Eye (tissue), 1 donor: ENCODE results near the gene GSTA2.
"Not testable (repeated sequence)": the region's sequence is repeated elsewhere in the genome, so short reads cannot be mapped to it uniquely, and the experiment has no call there.

Experiments
- DNase-seq: peaks from one replicate; pipeline ENCODE4 v3.0.0-alpha.2; 2015

The GSTA2 gene

DNA sequence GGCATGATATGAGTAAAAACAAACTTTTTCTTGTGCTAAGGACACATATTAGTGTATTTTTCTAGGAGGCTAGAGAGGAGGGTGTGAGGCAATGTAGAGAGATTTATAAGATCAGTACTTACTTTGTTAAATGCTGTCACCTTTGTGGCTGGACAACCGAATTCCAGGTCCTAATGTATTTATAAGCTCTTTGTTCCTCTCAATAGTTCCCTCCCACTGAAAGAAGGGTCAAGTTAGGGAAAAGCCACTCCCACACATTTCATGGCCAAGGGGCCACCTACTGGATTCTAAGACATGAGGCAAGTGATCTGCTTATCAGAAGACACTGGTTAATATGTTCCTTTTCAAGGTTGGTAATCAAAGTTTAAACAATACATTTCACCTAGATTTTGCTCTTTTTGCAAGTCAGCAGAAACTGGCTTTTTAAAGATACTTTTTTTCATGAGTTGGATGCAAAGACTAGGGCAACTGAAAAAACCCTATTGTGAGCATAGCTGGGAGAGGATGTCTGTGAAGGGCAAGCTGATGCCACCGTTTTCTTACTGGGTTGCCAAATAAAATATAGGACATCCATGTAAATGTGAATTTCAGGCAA lies at the start of gene GSTA2:
TSS of gene GSTA2 (minus strand) at position 154 of the 595 bp plus-strand sequence. CDS start 5,528 bp downstream, outside the sequence.
- not testable (repeated sequence) for DNase-seq

GRCh38 chr6:52809777-52810176 lies 46.5 kb upstream of the GSTA2 start:
- not testable (repeated sequence) for DNase-seq

DNA sequence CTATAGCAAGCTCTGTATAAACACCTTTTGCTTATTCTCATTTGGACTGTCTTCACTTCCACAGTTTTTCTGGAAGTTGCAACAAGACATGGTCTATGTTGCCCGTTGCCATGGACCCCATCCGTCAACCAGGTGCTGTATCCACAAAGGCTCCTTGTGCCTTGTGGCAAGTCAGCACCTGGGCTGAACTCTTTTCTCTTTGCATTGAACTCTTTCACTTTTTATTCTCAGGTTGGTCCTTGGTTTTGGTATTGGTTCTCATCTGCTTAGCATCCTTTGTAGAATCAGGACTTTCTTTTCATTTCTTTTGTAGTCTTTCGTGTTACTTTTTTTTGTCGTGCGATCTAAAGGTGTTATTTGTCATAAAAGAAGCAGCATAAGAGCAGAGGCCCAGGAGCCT lies 45.4 kb upstream of the GSTA2 start:
- no peak for DNase-seq

DNA sequence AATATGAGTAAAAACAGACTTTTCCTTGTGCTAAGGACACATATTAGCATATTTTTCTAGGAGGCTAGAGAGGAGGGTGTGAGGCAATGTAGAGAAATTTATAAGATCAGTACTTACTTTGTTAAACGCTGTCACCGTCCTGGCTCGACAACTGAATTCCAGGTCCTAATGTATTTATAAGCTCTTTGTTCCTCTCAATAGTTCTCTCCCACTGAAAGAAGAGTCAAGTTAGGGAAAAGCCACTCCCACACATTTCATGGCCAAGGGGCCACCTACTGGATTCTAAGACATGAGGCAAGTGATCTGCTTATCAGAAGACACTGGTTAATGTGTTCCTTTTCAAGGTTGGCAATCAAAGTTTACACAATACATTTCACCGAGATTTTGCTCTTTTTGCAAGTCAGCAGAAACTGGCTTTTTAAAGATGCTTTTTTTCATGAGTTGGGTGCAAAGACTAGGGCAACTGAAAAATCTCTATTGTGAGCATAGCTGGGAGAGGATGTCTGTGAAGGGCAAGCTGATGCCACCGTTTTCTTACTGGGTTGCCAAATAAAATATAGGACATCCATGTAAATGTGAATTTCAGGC lies 40.5 kb upstream of the GSTA2 start, which contains the start of gene GSTA1:
TSS of gene GSTA1 (minus strand) at position 149 of the 588 bp plus-strand sequence. CDS start 4,549 bp downstream, outside the sequence.
- DNase-seq: not testable (repeated sequence)

DNA sequence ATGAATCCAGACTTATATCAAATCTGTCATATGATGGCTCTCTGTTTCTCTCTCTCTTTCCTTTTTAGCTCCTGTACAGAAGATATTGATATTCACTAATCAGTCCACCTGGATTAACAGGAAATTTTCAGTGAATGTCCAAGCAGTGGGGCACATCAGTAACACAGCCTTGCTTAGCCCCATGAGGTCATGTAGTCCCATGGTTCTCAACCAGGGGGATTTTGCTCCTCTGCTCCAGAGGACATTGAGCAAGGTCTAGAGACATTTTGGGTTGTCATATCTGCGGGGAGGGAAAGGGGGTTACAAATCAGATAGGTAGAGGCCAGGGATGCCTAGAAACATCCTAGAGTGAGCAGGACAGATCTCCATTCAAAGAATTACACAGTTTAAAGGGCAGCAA lies 39.5 kb upstream of the GSTA2 start:
- DNase-seq: no peak

- DNase-seq: no peak
Measured at GRCh38 chr6:52801188-52801841, 38.0 kb upstream of the GSTA2 start.

DNA sequence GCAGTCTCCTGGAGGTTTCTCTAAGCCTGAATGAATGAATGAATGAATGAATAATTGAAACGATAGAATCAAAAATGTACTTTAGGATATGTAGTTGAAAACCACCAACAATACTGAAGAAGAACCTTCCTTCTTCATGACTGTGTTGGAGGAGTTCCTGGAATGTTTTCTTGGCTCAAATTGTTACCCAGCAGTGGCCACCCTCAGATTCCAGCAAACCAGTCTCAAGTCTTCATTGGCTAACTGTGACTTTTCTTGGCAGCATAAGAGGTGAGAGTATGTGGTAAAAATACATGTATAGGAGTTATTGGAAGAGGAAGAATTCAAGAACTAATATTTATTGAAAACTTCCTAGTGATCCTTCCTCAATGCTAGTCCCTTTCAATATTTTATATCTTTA lies 36.0 kb upstream of the GSTA2 start:
- DNase-seq: not testable (repeated sequence)

DNA sequence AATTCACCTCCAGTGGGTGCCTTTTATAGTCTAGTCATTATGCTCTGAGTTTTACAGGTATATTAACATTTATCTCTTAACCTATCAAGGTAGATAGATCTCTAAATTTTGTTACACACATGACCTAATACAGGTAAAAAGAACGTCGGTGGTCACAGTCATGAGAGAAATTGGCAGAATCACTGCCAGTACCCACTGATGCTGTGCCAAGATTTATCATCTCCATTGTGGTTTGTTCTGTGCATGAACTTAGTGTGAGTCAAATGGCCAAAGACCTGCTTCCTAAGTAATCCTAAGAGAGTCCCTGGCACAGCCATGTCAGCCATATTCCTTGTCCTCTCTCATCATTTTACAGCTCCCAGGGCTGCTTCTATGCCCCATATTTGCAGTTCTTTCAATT lies 31.1 kb upstream of the GSTA2 start:
- DNase-seq: not testable (repeated sequence)

DNA sequence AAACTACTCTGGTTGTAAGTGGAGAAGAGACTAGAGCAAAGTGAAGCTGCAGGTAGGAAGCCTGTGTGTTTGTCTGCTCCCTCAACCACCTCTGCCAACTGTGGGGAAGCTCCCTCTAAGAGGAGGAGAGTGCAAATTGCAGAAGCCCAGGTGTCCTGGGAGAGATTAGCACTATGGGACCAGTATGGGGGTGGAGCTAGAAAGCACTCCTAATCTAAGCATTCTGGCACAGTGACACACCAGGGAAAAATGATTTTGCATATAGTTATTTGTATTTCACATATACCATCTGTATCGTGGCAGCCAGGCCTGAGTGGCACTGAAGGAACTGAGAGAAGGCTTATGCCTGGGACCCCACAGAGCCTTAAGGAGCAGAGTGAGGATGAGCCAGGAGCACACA lies 27.6 kb upstream of the GSTA2 start:
- no peak for DNase-seq

GRCh38 chr6:52789658-52790057 lies 26.4 kb upstream of the GSTA2 start:
- DNase-seq: not testable (repeated sequence)

- no peak for DNase-seq
Measured at GRCh38 chr6:52788478-52788877, 25.2 kb upstream of the GSTA2 start.

DNA sequence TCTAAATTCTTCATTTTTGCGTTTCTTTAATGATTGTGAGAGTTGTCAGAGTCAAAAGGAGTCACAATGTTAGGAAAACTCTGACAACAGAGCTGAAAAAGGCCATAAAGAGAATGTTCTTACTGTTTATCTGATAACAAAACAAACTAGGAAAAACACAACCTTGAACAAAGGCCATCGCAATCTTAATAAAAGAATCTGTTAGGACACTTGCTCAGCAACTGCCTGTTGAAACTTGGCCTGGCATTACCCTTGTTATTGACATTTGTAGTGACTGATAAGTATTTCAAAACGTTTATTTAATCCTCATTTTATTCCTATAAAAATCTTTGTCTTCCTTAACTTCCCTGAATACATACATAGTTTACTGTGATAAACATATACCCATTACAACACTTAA lies 24.6 kb upstream of the GSTA2 start:
- no peak for DNase-seq

DNA sequence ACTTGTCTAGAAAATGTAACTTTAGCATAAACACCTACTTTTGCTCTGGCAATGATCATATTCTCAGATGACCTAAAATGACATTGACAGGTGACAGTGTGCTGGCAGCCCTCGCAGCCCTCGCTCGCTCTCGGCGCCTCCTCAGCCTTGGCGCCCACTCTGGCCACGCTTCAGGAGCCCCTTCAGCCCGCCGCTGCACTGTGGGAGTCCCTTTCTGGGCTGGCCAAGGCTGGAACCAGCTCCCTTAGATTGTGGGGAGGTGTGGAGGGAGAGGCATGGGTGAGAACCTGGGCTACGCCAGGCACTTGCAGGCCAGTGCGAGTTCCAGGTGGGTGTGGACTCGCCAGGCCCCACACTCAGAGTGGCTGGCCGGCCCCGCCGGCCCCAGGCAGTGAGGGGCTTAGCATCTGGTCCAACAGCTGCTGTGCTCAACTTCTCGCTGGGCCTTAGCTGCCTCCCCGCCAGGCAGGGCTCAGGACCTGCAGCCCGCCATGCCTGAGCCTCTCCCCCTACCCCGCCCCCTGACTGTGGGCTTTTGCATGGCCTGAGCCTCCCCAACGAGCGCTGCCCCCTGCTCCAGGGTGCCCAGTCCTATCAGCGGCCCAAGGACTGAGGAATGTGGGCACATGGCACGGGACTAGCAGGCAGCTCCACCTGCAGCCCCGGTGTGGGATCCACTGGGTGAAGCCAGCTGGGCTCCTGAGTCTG lies 23.1 kb upstream of the GSTA2 start:
- no peak for DNase-seq

GRCh38 chr6:52782696-52783274 lies 19.5 kb upstream of the GSTA2 start:
- not testable (repeated sequence) for DNase-seq

GRCh38 chr6:52782209-52782608 lies 18.9 kb upstream of the GSTA2 start:
- not testable (repeated sequence) for DNase-seq

DNA sequence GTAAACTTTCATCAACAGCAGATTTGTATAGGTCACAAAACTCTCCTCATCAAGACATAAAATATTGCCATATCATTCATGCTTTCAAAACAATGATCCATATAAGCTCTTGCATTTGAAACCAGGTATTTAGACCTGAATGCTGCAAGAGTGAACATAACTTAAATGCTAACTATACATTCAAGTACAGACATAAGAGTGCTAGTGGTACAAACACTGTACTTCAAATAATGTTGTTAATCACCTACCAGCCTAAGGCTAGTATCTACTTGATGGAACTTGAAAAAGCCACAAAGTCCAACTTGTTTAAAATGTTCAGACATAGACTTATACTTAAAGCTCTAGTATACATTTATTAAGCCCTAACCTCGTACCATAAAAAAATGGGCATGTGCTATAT lies 16.0 kb upstream of the GSTA2 start:
- no peak for DNase-seq

DNA sequence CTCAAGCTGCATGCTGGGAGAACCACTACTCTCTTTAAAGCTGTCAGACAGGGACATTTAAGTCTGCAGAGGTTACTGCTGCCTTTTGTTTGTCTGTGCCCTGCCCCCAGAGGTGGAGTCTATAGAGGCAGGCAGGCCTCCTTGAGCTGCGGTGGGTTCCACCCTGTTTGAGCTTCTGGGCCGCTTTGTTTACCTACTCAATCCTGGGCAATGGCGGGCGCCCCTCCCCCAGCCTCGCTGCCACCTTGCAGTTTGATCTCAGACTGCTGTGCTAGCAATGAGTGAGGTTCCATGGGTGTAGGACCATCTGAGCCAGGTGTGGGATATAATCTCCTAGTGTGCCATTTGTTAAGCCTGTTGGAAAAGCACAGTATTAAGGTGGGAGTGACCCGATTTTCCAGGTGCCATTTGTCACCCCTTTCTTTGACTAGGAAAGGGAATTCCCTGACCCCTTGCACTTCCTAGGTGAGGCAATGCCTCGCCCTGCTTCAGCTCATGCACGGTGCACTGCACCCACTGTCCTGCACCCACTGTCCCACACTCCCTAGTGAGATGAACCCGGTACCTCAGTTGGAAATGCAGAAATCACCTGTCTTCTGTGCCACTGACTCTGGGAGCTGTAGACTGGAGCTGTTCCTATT lies 13.6 kb upstream of the GSTA2 start:
- DNase-seq: not testable (repeated sequence)

GRCh38 chr6:52769399-52769798 lies 6.1 kb upstream of the GSTA2 start:
- DNase-seq: not testable (repeated sequence)

GRCh38 chr6:52767658-52768057 lies 4.4 kb upstream of the GSTA2 start:
- not testable (repeated sequence) for DNase-seq

- DNase-seq: not testable (repeated sequence)
Measured at GRCh38 chr6:52761673-52762491, 1.4 kb downstream of the GSTA2 start.

DNA sequence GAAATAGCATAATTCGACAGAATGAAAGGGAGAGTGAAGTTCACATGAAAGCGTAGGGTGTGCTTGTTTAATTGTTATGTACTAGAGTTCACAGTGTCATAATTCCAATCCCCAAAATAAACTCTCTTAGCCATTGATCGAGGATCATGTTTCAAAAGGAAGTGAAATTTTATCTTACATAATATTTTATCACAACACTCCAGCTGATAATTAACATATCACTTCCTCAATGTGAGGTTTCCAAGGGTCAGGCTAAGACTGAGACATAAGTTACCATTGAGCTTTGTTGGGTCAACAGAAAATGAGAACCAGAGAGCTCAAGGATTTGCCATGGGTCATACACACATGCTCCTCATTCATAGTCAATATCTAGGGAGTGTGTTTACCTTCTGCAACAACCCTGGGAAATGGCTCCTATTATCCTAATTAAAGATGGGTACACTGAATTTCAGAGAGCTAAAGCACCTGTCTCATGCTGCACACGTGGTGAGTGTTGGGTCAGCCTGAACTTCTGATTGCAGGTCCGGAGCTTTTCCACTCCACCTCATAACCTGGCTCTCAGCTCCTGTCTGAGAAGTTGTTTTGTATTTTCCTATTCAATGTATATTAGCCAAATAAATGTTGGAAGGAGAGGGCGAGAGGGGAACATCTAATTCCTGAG lies 3.0 kb downstream of the GSTA2 start:
- no peak for DNase-seq
